GM10248 (cell line): ENCODE measurements around the gene AKT3.

Experiments used
- CTCF ChIA-PET: fragments of 300-600 bp; sonication (Branson Sonifier 250); formaldehyde crosslinking; extraction: SDS; loops from one replicate; lab custom pipeline; 2021; ENCODE audit warnings: antibody characterized with exemption; lab: Yijun Ruan, JAX
- POLR2A ChIA-PET: fragments of 350-650 bp; sonication (Branson Sonifier 250); formaldehyde crosslinking; extraction: SDS; loops from one replicate; lab custom pipeline; 2020; ENCODE audit warnings: antibody characterized with exemption; lab: Yijun Ruan, JAX
- DNase-seq: peaks from one replicate; pipeline ENCODE4 v3.0.0; 2012; ENCODE audit errors: extremely low spot score
- TF ChIP-seq, protein P1 (sequence below): IDR thresholded peaks from 2 replicates; pipeline ENCODE4 v1.5.1; 2012; ENCODE audit warnings: mild to moderate bottlenecking, low read depth; ENCODE audit errors: extremely low read depth, missing control alignments, control extremely low read depth

Gene AKT3

DNA sequence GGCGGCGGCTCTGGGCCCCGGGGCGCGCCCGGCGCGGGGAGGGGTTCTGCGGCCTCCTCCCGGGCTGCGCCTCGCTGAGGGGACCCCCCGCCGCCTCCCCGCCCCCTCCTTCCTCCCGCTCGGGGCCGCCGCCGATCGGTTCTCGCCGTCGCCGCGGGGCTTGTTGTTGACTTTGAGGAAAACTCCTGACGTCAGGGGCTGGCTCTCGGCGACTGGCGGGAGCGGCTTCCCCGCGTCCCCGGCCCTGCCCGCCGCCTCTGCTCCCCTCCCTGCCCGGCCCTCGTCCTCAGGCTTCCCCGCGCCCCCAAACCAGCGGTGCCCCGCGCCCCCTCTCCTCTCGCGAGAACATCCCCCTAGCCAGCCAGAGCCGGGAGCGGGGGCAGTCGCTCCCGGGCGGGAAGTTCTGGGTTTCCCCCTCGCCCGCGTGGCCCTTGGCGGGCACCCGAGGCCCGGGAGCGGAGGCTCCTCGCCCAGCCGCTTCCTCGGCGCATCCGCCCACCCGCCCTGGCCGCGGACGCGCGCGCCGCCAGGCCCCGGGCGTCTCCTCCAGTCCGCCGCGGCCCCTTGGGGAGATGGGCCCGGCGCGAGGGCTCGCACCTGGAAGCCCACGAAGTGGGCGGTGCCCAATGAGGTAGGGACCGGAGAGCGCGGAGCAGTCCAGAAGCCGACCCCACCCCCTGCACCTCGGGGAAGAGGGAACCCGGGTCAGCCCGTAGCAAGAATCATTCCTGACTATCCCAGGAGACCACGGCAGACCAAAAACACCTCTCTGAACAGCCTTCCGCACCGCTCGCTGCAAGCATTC, 611 bp upstream of the AKT3 start:
- TF ChIP-seq, protein P1, sequence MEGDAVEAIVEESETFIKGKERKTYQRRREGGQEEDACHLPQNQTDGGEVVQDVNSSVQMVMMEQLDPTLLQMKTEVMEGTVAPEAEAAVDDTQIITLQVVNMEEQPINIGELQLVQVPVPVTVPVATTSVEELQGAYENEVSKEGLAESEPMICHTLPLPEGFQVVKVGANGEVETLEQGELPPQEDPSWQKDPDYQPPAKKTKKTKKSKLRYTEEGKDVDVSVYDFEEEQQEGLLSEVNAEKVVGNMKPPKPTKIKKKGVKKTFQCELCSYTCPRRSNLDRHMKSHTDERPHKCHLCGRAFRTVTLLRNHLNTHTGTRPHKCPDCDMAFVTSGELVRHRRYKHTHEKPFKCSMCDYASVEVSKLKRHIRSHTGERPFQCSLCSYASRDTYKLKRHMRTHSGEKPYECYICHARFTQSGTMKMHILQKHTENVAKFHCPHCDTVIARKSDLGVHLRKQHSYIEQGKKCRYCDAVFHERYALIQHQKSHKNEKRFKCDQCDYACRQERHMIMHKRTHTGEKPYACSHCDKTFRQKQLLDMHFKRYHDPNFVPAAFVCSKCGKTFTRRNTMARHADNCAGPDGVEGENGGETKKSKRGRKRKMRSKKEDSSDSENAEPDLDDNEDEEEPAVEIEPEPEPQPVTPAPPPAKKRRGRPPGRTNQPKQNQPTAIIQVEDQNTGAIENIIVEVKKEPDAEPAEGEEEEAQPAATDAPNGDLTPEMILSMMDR, result no peak
- ChIA-PET CTCF (no interaction called here), POLR2A (interaction anchor here (0.6 kb wide), 1 partner anchor 429 kb away, joined by 3 read pairs; no protein-coding TSS in a partner anchor)
- peak; percentile 78 for DNase-seq

DNA sequence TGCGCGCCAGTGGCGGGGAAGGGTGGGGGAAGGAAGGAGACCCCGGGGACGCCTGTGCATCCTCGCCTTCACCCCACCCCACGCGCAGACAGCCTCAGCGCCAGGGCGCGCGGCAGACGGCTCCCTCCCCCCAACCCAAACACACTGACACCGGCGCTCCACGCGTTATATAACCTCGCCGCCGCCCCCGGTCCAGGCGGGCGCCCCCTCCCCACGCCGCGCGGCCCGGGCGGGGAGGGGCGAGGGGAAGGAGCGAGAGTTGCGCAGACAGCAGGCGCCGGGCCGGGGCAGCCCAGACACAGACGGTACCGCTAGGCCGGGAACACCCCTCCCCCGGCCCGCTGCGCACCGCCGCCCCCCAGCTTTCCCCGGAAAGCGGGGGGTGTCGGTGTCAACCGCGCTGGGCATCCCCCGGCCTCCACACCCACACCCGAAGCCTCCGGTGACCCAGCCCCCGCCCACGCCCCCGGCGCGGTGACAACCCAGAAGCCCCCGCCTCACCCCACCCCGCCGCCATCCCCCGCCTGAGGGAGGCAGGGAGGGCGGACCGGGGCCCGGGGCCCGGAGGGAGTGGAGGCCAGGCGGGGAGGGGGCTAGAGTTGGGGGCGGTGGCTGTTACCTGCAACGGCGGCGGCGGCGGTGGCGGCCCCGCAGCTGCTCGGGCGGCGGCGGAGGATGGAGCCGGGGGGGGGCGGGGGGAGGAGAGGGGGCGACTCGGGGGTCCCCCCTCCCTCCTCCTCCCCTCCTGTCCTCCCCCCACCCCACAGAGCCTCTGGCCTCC, 432 bp downstream of the AKT3 start:
- TF ChIP-seq, protein P1, result no peak
- CTCF ChIA-PET, result no interaction called here
- peak; percentile 31 for DNase-seq
- POLR2A ChIA-PET, result interaction anchor here (0.6 kb wide), 1 partner anchor 430 kb away, joined by 3 read pairs; no protein-coding TSS in a partner anchor

DNA sequence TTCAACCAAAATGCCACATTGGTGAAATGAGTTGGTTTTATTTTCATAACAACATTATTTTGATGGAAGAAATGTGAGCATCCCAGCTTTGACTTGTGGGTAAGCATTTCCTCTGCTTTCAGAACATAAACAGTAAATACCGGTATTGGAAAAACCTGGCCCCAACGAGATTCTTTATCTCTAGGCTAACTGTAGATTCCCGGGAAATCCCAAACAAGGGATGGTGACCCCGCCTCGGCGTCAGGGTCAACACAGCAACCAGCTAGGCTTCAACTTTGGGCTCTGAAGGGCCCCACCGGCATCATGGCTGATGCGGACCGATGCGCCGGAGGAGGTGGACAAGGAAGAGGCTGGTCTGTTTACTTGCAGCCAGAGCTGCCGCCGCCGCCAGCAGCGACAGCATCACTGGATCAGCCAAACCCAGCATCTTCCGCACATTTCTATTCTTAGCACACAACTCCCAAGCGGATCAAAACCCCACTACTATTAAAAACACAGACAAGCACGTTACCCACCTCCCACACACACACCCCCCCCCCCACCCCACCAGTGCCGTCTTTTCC, 1.1 kb downstream of the AKT3 start:
- DNase-seq, result peak; percentile 21
- TF ChIP-seq, protein P1, result no peak
- ChIA-PET CTCF (no interaction called here), POLR2A (no interaction called here)

DNA sequence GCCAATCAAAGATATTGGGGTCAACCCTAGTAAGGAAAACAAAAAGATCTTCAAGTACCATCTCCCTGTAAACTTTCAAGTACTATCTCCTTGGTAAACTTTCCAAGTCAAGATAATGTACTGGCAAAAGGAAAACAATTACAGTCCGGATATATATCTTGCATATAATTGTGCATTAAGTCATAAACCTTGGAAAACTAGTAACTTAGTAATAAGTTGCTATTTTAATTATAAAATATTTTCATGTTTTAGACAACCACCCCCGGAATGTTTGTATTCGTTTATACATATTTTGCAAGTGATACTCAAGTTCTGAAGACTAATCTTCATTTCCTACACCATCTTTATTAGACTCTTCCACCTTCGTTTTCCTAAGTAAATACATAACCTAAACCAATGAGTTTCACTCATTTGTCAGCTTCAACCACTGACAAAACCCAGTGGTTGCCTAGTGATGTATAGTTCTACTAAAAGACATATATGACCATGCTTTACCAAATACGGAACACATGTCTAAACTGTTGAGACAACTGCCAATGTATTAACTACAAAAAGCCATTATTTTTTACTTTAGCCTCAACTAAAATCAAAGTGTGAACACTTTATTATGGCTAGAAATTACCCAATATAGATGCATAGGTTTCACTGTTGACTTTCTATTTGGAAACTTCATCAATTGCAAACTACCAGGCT, 1.7 kb downstream of the AKT3 start:
- CTCF ChIA-PET, result interaction anchor here (1.4 kb wide), 1 partner anchor 17 kb away, joined by 4 read pairs; no protein-coding TSS in a partner anchor
- TF ChIP-seq, protein P1, result no peak

DNA sequence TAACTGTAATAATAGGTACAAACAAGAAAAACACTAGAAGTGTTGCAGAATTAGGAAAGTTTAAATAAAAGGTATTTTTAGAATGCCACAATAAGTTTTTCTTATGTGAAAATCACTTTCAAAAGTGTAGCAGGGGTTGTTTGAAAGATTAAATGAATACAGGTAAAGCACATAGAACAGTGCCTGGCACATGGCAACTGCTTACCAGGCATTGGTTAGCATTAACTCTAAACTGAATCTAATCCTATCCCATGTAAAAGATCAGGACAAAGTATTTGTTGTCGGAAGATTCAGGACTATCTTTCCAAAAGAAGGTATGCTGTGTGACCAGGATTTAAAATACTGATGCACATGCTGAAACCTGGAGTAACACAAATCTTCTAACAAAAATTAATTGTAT, 3.3 kb downstream of the AKT3 start:
- no peak for DNase-seq
- ChIA-PET POLR2A (no interaction called here), CTCF (interaction anchor here (1.4 kb wide), 1 partner anchor 15 kb away, joined by 4 read pairs; no protein-coding TSS in a partner anchor)
- TF ChIP-seq, protein P1, result no peak

More for the DNA sequence above, 1.7 kb downstream of the AKT3 start:
- POLR2A ChIA-PET, result no interaction called here
- DNase-seq, result no peak
